RPMI8226 (cell line): ENCODE measurements around the gene UGT1A10.

Experiments used
- DNase-seq: peaks from one replicate; pipeline ENCODE4 v3.0.0-alpha.2; 2015

Gene UGT1A10

GRCh38 chr2:233789554-233789953, 153.3 kb downstream of the UGT1A10 start:
- DNase-seq: no peak

- no peak for DNase-seq
These were observed 155.1 kb downstream of the UGT1A10 start for GRCh38 chr2:233791151-233791882.

- no peak for DNase-seq
These were observed 155.7 kb downstream of the UGT1A10 start for GRCh38 chr2:233791883-233792329.

DNA sequence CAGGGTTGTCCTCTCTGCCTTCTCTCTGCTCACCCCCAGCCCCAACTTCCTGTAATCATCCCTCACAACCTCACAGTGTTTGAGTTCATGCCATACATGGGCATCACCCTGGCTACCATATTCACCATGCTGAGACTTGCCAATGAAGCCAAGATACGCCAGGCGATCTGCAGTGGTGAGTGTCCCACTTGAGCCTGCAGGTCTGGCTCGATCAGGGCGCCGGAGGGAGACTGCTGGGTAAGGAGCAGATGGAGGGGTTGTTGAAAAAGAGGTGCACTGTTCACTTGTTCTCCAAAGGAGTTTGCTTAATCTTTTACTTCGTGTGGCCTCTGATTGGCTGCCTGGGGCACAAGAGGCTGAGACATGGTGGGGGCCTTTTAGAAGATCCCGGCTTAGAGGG, 156.5 kb downstream of the UGT1A10 start:
- DNase-seq: no peak

DNA sequence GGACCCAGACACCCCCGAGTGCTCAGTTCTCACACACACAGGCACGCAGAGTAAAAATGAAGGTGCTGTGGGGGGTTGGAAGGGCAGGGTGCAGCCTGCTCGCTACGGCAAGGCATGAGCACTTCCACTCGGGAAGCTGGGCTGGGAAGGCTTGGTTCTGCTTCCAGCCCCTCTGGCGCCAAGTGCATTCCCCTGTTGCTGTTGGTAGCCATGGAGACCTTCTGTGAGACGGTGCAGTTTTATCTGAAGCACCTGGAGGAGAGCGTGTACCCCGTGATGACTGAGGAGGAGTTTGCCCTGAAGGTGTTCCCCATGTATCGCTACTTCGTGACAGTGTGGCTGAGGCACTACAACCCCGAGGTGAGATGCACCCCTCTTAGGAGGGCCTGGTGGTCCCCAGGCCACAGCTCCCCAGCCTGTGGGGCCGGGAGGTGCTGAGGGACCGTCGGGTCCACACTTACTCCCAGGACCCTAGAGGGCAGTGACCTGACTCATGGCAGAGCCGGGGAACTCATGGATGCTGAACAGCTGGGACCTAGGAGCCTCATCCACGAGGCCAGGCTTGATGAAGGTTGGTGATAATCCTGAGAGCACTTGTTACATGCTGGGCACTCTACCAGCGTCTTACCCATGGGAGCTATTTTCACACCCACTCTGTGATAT, 157.3 kb downstream of the UGT1A10 start:
- no peak for DNase-seq

DNA sequence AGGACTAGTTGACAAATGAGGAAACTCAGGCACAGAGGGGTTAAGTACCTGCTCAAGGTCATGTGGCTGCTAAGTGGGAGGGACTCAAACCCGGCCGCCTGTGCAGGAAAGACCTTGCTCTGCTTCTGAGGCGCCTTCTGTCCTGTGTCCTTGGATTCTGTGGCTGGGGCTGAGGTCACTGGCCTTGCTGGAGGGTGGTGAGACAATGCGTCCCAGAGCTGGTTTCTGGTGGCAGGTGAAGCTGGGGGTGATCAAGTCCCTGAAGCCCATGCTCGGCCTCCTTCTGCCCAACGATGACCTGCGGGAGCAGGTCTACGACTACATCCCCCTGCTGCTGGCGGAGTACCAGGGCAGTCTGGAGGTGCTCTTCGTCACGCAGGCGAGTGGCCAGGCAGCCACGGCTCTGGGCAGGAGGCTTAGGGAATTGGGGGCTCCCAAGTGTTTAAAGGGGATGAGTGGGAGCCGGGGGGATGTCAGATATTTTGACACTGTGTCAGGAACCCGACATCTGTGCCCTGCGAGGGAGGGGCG, 157.9 kb downstream of the UGT1A10 start:
- no peak for DNase-seq

GRCh38 chr2:233795735-233796171, 159.5 kb downstream of the UGT1A10 start:
- no peak for DNase-seq

DNA sequence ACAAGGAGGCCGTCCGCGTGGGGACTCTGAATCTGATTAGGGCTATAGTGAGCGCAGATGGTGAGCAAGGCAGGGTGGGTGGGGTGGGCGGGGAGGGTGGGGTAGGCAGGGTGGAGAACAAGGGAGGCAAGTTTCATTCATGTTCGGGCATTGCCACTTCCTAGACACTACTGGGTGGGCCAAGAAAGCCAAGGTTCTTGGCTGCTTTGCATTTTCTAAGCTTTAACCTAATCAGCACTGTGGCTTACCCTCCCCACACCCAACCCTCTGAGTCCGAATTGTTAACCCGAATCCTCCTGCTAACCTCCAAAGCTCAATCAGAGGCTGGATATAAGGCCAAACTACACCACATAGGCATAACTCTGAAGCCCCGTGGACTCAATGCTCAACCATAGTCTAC, 160.0 kb downstream of the UGT1A10 start:
- no peak for DNase-seq

DNA sequence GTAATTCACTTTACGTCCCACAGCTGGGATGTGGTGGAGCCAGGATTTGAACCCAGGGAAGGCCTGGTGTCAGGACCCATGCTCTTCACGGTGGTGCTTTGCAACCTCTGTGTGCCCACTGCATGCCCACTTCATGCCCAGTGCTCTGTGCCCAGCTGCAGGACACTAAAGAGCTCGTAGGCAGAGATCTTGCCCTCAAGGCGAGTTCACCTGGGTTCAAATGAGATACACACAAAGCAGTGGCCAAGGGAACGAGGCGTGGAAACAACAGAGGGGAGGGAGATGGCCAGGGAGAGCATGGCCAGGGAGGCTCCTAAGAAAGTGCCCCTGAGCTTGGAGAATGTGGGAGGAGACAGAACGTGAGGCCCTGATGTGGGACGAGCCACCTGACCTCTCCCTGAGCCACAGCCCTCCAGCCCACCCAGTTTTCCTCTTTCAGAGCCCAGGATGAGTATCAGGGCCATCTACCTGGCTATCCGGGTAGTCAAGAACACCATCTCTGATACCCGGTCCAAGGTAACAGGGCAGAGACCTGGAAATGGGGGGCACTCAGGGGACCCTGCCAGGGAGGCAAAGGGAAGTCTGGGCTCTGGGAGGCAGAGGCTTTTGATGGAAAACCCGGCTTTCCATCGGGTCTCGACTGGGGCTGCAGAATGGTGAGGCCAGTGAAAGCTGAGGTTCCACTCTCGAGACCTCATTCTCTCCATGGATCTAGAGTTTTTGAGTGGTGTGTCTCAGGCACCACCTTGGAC, 162.3 kb downstream of the UGT1A10 start:
- DNase-seq: no peak

DNA sequence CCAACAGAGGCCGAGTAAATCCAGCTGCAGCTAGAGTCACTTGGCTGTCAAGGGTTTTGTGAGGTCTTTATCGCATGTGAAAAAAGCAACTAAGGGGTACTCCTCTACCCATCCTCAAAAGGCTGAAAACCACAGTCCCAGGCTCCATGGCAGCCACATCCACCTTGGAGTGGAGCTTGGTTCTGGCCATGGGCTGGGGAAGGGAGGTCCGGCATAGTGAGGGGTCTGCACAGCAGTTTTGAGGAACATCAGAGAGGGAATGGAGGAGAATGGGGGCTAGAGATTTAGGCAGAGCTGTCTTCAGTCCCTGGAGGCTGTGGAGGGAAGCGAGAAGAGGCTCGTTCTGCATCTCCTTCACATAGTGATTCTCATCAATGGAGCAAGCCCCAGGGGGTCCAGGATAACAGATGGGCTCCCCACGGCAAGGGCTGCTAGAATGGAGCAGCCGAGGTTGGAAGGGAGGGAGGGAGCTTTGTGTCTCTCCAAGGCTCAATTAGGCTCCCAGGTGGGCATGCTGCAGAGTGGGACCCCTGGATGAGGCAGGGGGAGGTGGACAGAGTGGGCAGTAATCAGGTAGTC, 162.9 kb downstream of the UGT1A10 start:
- no peak for DNase-seq

- DNase-seq: no peak
These were observed 163.5 kb downstream of the UGT1A10 start for GRCh38 chr2:233799716-233800115.

- no peak for DNase-seq
These were observed 164.0 kb downstream of the UGT1A10 start for GRCh38 chr2:233800208-233800607.

GRCh38 chr2:233801357-233802131, 165.3 kb downstream of the UGT1A10 start:
- DNase-seq: peak; percentile 52

DNA sequence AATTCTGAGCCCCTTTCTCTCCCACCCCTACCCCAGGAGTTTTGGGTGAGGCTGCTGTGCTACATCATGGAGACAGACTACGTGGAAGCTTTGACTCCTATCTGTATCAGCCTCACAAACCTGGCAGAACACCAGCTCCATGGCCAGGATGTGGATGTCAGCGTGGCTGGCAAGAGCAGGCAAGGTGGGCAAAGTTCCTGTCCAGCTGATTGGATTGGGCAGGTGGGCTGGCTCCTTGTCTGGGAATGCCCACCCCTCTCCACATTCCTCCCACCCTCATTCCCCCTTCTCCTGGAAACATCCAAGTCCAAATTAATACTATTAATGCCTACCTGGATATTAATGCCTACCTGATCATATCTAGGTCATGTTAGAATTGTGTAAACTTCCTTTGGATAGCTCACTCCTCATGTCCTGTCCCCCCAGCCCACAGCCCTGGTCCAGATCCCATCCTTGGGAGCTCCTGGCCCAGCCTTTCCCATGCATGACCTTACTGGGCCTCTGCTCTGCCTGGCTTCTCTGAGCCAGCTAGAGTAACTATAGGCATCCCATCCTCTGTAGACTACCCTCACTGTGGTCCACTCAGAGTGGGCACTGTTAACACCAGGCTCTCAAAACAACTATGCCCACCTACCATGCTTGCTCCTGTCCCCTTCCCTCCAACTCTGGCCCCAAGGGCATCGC, 166.0 kb downstream of the UGT1A10 start:
- no peak for DNase-seq

GRCh38 chr2:233803292-233803911, 167.2 kb downstream of the UGT1A10 start:
- no peak for DNase-seq

DNA sequence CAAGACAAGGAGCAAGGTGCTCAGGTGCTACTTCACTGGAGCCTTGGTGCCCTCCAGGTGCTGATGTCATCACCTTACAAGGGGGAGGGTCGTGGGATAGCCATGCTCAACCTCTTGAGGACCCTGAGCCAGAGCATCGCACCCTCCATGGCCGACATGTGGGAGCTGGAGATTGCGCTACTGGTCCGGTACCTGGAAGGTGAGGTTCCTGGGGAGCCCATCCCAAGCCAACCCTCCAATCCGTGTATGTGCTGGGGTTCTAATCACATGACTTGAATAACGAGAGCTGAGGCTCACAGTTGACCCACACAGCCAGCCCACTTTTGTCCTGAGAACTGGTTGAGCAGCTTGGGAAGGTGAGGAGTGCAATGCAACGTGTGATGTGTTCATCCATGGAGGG, 167.7 kb downstream of the UGT1A10 start:
- DNase-seq: no peak

- no peak for DNase-seq
These were observed 171.1 kb downstream of the UGT1A10 start for GRCh38 chr2:233807215-233807865.

- no peak for DNase-seq
These were observed 172.0 kb downstream of the UGT1A10 start for GRCh38 chr2:233807966-233808935.

DNA sequence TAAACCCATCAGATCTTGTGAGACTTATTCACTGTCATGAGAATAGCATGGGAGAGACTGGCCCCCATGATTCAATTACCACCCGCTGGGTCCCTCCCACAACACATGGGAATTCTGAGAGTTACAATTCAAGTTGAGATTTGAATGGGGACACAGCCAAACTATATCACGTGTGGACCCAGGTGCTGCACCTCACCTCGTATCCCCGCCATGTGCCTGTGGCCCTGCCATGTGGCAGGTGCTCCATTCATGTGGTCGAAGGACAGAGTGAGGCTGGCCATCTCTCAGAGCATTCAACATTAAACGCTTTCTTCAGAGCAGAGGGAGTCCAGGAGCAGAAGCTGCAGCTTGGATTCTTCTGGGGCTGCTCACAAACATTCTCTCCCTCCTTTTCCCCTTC, 174.1 kb downstream of the UGT1A10 start:
- DNase-seq: no peak
